Activated T-helper 17 cell treated with anti-CD3 and anti-CD28 coated beads, Interleukin-2, amount 50 U/mL, for 72 hours (primary cell): ENCODE results near the gene L3MBTL1. TPM values are rescaled to one million over a fixed set of nuclear protein-coding genes. Genes with fewer than 3 reads are reported as not detected.
A peak's percentile ranks its signal among the peaks of the same experiment; 100 is the strongest.
"Not testable (repeated sequence)": the region's sequence is repeated elsewhere in the genome, so short reads cannot be mapped to it uniquely, and the experiment has no call there.

Experiments used
- ATAC-seq: fragments of 150-1000 bp; cut with Tn5 transposase; replicated peaks from 2 replicates; pipeline ENCODE4 v1.10.0; 2021; ENCODE audit warnings: mild to moderate bottlenecking, moderate library complexity
- H3K27ac Mint-ChIP-seq: one replicate; pipeline ENCODE4 v1.8.0; 2022; ENCODE audit warnings: mixed read lengths
- H3K27me3 Mint-ChIP-seq: one replicate; pipeline ENCODE4 v1.8.0; 2022; ENCODE audit warnings: mixed read lengths
- H3K36me3 Mint-ChIP-seq: one replicate; pipeline ENCODE4 v1.8.0; 2022; ENCODE audit warnings: low read depth, mild to moderate bottlenecking, mixed read lengths
- H3K4me1 Mint-ChIP-seq: one replicate; pipeline ENCODE4 v1.8.0; 2022; ENCODE audit warnings: mixed read lengths
- H3K4me3 Mint-ChIP-seq: one replicate; pipeline ENCODE4 v1.8.0; 2022; ENCODE audit warnings: mild to moderate bottlenecking, mixed read lengths
- H3K9me3 Mint-ChIP-seq: one replicate; pipeline ENCODE4 v1.8.0; 2022; ENCODE audit warnings: mixed read lengths
- total RNA-seq, 2 donors: library from RNA; stranded (reverse); gene quantifications; one replicate each; pipeline ENCODE4 v1.2.3, GENCODE V29; 2022

Gene L3MBTL1
- total RNA-seq, 2 donors from 2014 or later: 6.1 to 15.3 TPM

- H3K36me3 Mint-ChIP-seq: peaks cover 28% of the 10 kb centered on the region
- ATAC-seq: no peak
- no peaks in the 10 kb centered on the region for H3K9me3 Mint-ChIP-seq
- H3K4me1 Mint-ChIP-seq: no peaks in the 10 kb centered on the region
- H3K27me3 Mint-ChIP-seq: no peaks in the 10 kb centered on the region
- no peak overlapping the region for H3K4me3 Mint-ChIP-seq
- no peak overlapping the region for H3K27ac Mint-ChIP-seq
Measured at GRCh38 chr20:43472671-43473380, 34.7 kb upstream of the L3MBTL1 start.

GRCh38 chr20:43473381-43473704, 34.2 kb upstream of the L3MBTL1 start:
- Mint-ChIP-seq H3K9me3 (no peaks in the 10 kb centered on the region), H3K27ac (no peak overlapping the region), H3K36me3 (peaks cover 26% of the 10 kb centered on the region), H3K4me3 (no peak overlapping the region), H3K27me3 (no peaks in the 10 kb centered on the region), H3K4me1 (no peaks in the 10 kb centered on the region)
- no peak for ATAC-seq

GRCh38 chr20:43477193-43477592, 30.3 kb upstream of the L3MBTL1 start:
- H3K9me3 Mint-ChIP-seq: no peaks in the 10 kb centered on the region
- no peak for ATAC-seq
- H3K4me1 Mint-ChIP-seq: no peaks in the 10 kb centered on the region
- H3K27ac Mint-ChIP-seq: no peak overlapping the region
- H3K4me3 Mint-ChIP-seq: no peak overlapping the region
- no peaks in the 10 kb centered on the region for H3K36me3 Mint-ChIP-seq
- no peaks in the 10 kb centered on the region for H3K27me3 Mint-ChIP-seq

DNA sequence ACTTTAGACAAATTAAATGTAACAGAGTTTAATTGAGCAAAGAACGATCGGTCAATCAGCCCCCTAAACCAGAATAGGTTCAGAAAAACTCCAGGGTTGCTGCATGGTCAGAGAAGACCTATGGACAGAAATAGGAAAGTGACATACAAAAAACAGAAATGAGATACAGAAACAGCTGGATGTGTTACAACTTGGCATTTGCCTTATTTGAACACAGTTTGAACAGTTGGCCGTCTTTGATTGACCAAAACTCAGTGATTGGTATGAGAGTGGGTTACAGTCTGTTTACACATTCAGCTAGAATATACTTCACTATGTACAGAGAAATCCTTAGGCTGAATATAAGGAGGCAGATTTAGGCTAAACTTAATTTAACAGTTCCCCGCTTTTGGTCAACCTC, 29.9 kb upstream of the L3MBTL1 start:
- Mint-ChIP-seq H3K9me3 (no peaks in the 10 kb centered on the region), H3K4me1 (no peaks in the 10 kb centered on the region), H3K36me3 (no peaks in the 10 kb centered on the region), H3K4me3 (no peak overlapping the region), H3K27me3 (no peaks in the 10 kb centered on the region), H3K27ac (no peak overlapping the region)
- no peak for ATAC-seq

- no peak for ATAC-seq
- peaks cover 7% of the 10 kb centered on the region for H3K9me3 Mint-ChIP-seq
- no peaks in the 10 kb centered on the region for H3K36me3 Mint-ChIP-seq
- H3K4me3 Mint-ChIP-seq: no peak overlapping the region
- H3K4me1 Mint-ChIP-seq: no peaks in the 10 kb centered on the region
- peaks cover 8% of the 10 kb centered on the region for H3K27me3 Mint-ChIP-seq
- H3K27ac Mint-ChIP-seq: no peak overlapping the region
Measured at GRCh38 chr20:43490038-43490437, 17.5 kb upstream of the L3MBTL1 start.

DNA sequence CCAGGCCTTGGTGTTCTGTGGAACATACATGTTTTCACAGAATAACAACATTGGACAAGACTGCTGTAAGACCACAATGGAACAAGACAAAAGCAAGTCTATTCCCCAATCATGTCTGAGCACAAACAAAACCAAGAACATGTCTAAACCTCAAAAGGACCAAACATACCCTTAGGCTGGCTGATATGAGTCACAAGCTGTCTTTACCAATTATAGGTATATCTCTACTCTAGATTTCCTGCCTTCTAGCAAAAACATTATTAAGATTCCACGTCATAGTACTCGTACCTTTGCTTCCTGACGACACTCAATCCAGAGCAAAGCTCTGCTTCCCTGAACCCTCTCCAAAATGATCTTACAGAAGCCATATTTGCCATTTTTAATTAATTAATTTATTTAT, 15.4 kb upstream of the L3MBTL1 start:
- Mint-ChIP-seq H3K27ac (no peak overlapping the region), H3K36me3 (no peaks in the 10 kb centered on the region), H3K27me3 (peaks cover 8% of the 10 kb centered on the region), H3K9me3 (peaks cover 7% of the 10 kb centered on the region), H3K4me3 (no peak overlapping the region), H3K4me1 (no peaks in the 10 kb centered on the region)
- ATAC-seq: peak; percentile 93

DNA sequence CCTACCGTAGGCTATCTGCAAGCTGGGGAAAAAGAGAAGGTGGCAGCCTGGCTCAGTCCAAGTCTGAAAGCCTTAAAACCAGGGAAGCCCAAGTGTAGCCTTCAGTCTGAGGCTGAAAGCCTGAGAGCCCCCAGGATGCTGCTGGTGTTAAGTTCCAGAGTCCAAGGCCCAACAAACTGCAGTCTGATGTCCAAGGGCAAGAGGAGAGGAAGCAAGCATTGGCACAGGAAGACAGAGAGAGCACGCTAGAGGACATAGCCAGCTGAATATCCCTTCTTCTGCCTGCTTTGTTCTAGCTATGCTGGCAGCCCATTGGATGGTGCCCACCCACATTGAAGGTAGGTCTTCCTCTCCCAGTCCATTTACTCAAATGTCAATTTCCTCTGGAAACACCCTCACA, 12.1 kb upstream of the L3MBTL1 start:
- Mint-ChIP-seq H3K9me3 (no peaks in the 10 kb centered on the region), H3K36me3 (no peaks in the 10 kb centered on the region), H3K4me1 (no peaks in the 10 kb centered on the region), H3K27me3 (peaks cover 4% of the 10 kb centered on the region), H3K4me3 (no peak overlapping the region), H3K27ac (no peak overlapping the region)
- ATAC-seq: no peak

DNA sequence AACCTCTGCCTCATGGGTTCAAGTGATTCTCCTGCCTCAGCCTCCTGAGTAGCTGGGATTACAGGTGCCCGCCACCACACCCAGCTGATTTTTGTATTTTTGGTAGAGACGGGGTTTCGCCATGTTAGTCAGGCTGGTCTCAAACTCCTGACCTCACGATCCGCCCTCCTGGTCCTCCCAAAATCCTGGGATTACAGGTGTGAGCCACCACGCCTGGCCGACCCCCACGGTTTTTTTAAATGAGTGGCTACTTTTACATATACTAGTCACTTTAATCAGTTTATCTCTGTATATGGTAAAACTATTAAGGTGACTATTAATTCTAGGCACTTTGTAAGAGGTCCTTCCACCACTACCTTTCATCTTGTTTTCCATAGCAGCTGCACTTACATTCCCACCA, 5.5 kb upstream of the L3MBTL1 start:
- not testable (repeated sequence) for H3K4me3 Mint-ChIP-seq, H3K4me1 Mint-ChIP-seq, ATAC-seq, H3K9me3 Mint-ChIP-seq, H3K36me3 Mint-ChIP-seq, H3K27ac Mint-ChIP-seq
- H3K27me3 Mint-ChIP-seq: peaks cover 15% of the 10 kb centered on the region

DNA sequence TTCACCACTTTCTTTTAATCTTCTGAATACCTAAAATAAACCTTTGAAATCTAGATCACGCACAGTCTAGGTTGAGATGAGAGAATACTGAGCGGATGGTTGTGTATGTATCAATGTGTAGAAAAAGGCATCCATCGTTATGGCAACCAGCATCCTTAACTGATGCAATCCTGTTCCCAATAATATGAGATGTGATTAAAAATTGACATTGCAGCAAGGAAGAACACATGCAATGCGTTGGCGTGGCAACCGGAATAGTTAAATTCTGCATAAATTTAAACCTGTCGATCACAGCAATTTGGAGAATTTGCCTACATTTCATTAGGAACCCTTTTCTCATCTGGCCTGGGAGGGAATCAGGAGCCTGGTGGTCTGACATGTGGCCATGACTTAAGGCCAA, 1.3 kb upstream of the L3MBTL1 start:
- ATAC-seq: no peak
- no peaks in the 10 kb centered on the region for H3K4me1 Mint-ChIP-seq
- peak overlapping the region; percentile 8 for H3K4me3 Mint-ChIP-seq
- no peaks in the 10 kb centered on the region for H3K9me3 Mint-ChIP-seq
- H3K27ac Mint-ChIP-seq: no peak overlapping the region
- no peaks in the 10 kb centered on the region for H3K36me3 Mint-ChIP-seq
- peaks cover 27% of the 10 kb centered on the region for H3K27me3 Mint-ChIP-seq

DNA sequence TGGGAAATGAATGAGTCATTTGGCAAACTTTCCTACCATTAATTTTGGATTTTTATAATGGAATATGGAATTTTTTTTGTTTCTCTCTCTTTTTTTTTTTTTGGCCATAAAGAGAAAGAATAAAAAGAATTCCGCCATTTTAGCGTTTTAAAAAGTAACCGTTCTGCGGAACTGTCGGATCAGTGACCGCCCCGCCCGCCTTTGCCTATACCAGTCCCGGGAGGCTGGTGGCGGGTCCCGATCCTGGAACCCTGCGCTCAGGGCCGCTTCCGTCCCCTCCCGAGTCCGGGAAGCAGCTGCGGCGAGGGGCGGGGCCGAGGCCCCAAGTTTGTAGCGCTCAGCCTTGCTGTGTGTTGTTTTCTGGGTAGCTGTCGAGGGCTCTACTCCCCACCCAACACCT, 609 bp downstream of the L3MBTL1 start:
- Mint-ChIP-seq H3K36me3 (no peaks in the 10 kb centered on the region), H3K27ac (no peak overlapping the region), H3K4me1 (no peaks in the 10 kb centered on the region), H3K27me3 (peaks cover 27% of the 10 kb centered on the region), H3K4me3 (peak overlapping the region; percentile 32), H3K9me3 (no peaks in the 10 kb centered on the region)
- ATAC-seq: no peak

DNA sequence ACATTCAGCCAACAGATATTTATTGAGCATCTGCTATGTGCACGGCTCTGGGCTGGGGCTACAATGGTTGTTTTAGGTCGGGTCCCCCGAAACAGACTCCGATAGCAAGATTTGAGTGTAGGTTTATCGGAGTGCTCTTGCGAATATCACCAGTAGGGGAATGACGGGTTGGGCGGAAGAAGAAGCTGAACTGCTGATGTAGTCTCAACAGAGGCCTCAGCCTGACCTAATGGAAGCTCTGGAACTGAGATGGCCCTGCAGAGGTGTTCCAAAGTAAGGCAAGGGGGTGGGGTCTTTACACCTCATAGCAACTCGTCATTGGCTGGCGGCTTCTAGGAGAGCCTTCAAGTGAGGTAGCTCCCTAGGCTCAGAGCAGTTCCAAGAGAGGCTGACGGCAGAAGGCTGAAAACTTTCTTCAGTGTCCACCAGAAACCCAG, 1.1 kb downstream of the L3MBTL1 start:
- Mint-ChIP-seq H3K4me1 (no peaks in the 10 kb centered on the region), H3K36me3 (no peaks in the 10 kb centered on the region), H3K27ac (no peak overlapping the region), H3K4me3 (peak overlapping the region; percentile 32), H3K27me3 (peaks cover 27% of the 10 kb centered on the region), H3K9me3 (no peaks in the 10 kb centered on the region)
- ATAC-seq: no peak

GRCh38 chr20:43511879-43512278, 4.4 kb downstream of the L3MBTL1 start:
- no peaks in the 10 kb centered on the region for H3K4me1 Mint-ChIP-seq
- no peak for ATAC-seq
- no peak overlapping the region for H3K4me3 Mint-ChIP-seq
- peaks cover 13% of the 10 kb centered on the region for H3K27me3 Mint-ChIP-seq
- H3K27ac Mint-ChIP-seq: no peak overlapping the region
- peaks cover 6% of the 10 kb centered on the region for H3K36me3 Mint-ChIP-seq
- no peaks in the 10 kb centered on the region for H3K9me3 Mint-ChIP-seq

- H3K4me1 Mint-ChIP-seq: no peaks in the 10 kb centered on the region
- H3K27me3 Mint-ChIP-seq: peaks cover 11% of the 10 kb centered on the region
- H3K9me3 Mint-ChIP-seq: no peaks in the 10 kb centered on the region
- peak overlapping the region; percentile 95 for H3K4me3 Mint-ChIP-seq
- H3K36me3 Mint-ChIP-seq: peaks cover 9% of the 10 kb centered on the region
- no peak for ATAC-seq
- H3K27ac Mint-ChIP-seq: peak overlapping the region; percentile 97
Measured at GRCh38 chr20:43513372-43513930, 6.0 kb downstream of the L3MBTL1 start.

GRCh38 chr20:43513931-43514647, 6.6 kb downstream of the L3MBTL1 start:
- Mint-ChIP-seq H3K27ac (peak overlapping the region; percentile 97), H3K36me3 (peaks cover 10% of the 10 kb centered on the region), H3K9me3 (no peaks in the 10 kb centered on the region), H3K27me3 (peaks cover 5% of the 10 kb centered on the region), H3K4me3 (peak overlapping the region; percentile 95), H3K4me1 (no peaks in the 10 kb centered on the region)
- ATAC-seq: peak; percentile 89

- Mint-ChIP-seq H3K4me1 (no peaks in the 10 kb centered on the region), H3K9me3 (no peaks in the 10 kb centered on the region), H3K36me3 (peaks cover 10% of the 10 kb centered on the region), H3K27ac (peak overlapping the region; percentile 97), H3K4me3 (peak overlapping the region; percentile 95), H3K27me3 (no peaks in the 10 kb centered on the region)
- ATAC-seq: peak; percentile 11
Measured at GRCh38 chr20:43514648-43514999, 7.1 kb downstream of the L3MBTL1 start.
